Stimulated activated CD4-positive, alpha-beta T cell treated with anti-CD3 and anti-CD28 coated beads, Interleukin-12 subunit alpha, Interleukin-12 subunit beta, amount 100 ng/mL, for 4 hours (primary cell): ENCODE results near the gene C19orf18.
A peak's percentile ranks its signal among the peaks of the same experiment; 100 is the strongest.
"Not testable (repeated sequence)": the region's sequence is repeated elsewhere in the genome, so short reads cannot be mapped to it uniquely, and the experiment has no call there.

Source experiments
- DNase-seq: peaks from one replicate; pipeline ENCODE4 v3.0.0-alpha.2; 2020

Gene C19orf18

DNA sequence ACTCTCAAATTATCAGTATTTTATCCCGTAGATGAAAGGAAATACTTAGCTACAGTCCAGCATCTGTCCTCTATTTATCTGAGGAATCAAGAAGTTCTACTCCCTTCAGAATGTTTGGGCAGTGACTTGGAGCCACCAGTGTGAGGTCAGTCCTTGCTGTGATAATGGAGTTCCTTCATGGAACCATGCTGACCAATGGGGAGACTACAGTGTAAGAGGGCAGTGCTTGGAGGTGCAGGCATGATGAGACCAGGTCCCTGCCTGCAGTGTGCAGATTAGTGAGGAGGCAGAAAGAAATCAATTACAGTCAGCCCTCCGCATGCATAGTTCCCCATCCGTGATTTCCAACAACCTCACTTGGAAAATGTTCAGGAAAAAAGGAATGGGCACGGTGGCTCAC lies at the start of gene C19orf18:
Gene C19orf18 (minus strand): TSS at position 101 of the 400 bp plus-strand sequence. CDS start 102 bp downstream, outside the sequence.
- no peak for DNase-seq

DNA sequence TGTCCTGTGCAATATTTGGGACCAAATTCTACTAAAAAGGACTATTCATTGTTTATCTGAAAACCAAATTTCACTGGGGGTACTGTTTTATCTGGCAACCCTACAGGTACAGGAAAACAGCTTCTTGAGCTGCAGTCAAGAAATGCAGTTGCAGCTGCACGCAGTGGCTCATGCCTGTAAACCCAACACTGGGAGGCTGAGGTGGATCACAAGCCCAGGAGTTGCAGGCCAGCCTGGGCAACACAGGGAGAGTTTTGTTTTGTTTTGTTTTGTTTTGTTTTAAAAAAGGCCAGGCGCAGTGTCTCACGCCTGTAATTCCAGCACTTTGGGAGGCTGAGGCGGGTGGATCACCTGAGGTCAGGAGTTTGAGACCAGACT lies 47.9 kb upstream of the C19orf18 start:
- DNase-seq, result no peak

DNA sequence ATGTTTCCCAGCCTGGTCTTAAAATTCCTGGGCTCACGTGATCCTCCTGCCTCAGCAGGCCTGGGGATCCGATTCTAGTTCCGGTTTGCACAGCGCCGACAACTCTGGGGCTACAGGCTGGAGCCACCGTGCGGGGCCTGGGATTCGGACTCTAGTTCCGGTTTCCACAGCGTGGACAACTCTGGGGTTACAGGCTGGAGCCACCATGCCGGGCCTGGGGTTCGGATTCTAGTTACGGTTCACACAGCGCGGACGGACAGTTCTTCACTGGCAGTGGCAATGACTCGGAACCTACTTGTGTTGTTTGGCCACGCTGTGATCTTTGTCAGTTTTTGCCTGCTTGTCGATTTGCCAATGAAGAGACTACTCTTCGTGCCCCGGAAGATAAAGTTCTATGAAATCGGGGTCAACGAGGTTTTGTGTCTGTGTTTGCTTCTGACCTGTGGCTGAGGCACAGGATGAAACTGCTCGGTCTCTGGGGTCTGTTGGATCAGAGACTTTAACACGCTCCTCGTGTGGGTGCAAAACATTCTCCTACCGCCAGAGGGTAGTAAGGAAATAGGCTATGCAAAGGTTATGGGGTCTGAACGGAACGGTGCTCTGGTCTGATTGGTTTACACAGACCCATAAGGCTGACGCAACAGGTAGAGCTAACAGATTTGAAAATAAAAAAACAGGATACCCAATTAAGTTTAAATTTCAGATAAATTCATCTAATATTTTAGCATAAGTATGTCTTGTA lies 47.4 kb upstream of the C19orf18 start:
- no peak for DNase-seq

GRCh38 chr19:58020129-58020528 lies 45.8 kb upstream of the C19orf18 start:
- no peak for DNase-seq

- no peak for DNase-seq
Measured at GRCh38 chr19:58014141-58014540, 39.8 kb upstream of the C19orf18 start.

- no peak for DNase-seq
Measured at GRCh38 chr19:58010507-58010906, 36.2 kb upstream of the C19orf18 start.

DNA sequence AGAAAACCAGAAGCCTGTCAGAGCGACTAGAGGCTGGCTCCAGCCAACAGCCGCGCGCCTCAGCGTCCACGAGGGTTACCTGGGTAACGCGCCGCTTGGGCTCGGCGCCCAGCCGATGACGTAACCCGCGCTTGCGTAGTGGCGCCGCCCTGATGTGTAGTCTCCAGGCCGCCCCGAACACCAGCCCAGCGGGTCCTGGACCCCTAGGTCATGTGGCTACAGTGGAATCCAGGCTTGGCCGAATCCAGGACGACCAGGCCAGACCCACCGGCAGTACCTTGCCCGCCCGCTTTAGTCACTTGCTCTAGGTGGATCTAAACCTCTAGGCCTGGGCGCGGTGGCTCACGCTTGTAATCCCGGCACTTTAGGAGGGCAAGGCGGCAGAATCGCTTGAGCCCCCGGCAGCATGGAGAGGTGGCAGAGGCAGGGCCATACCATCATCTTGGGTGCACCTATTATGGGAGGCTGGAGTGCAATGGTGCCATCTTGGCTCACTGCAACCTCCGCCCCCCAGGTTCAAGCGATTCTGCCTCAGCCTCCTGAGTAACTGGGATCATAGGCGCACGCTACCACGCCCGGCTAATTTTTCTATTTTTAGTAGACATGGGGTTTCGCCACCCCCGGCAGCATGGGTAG lies 35.5 kb upstream of the C19orf18 start:
- DNase-seq, result peak; percentile 42

- no peak for DNase-seq
Measured at GRCh38 chr19:58009301-58009665, 34.9 kb upstream of the C19orf18 start.

GRCh38 chr19:58008877-58009276 lies 34.5 kb upstream of the C19orf18 start:
- not testable (repeated sequence) for DNase-seq

- no peak for DNase-seq
Measured at GRCh38 chr19:58007285-58007684, 33.0 kb upstream of the C19orf18 start.

GRCh38 chr19:58003174-58003828 lies 29.0 kb upstream of the C19orf18 start:
- DNase-seq, result peak; percentile 3

DNA sequence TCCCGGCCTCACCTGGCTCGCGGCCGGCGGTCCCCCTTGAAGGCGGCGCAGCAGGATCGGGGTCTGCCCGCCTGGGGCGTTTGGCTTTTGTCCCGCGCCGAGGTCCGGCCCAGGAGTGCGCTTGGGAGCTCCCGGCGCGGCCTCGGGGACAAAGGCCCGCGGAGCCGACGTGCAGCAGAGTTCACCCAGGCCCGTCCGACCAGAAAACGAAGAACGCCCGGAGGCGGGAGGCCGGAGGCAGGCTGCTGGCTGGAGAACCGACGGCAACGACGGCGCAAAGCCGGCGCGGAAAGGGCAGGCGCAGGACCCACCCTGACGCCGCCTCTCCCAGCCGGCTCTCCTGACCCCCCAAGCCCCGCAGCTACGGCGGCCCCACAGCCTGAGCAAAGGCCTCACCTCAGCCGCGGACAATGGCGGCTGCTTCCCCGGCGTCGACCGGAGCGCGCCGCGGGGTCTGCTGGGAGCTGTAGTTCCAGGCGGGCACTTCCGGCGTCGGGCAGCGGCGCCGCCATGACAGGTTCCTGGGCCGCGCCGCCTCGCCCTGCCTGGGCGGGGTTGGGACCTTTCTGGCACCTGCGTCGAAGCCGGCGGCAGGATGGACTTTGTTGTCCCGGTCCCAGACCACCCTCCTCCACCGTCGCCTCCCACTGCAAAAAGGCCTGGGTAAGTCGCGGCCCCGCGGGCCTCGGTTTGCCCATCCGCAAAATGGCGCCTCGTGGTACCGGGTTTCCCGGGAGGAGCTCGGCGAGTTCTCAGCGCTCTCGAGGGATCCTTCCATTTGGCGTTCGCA lies 28.2 kb upstream of the C19orf18 start, which contains the start of gene ZNF606:
Gene ZNF606 (minus strand): TSS at position 437 of the 790 bp plus-strand sequence. CDS start 1,501 bp downstream, outside the sequence.
- DNase-seq, result peak; percentile 82

DNA sequence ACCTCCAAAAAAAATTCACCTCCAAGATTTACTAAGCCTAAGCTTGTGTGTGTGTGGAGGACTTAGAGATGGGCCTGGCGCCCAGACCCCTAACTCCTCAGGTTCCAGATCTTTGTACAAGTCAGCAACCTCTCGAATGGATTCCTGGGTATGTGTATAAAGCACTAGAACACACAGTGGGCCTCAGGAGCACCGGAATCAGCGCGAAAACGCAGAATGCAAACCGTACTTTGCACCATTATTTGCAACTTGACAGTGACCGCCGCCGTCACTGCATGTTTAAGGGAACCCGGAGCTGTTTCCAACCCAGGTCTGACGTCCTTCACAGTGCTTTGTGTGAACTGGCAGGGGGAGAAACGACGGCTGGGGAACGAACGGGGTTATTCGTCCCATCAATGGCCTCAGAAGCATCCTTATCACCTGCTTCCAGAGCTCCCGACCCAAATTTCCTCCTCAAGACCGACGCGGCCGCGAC lies 27.6 kb upstream of the C19orf18 start:
- no peak for DNase-seq

GRCh38 chr19:58000677-58001076 lies 26.3 kb upstream of the C19orf18 start:
- no peak for DNase-seq

DNA sequence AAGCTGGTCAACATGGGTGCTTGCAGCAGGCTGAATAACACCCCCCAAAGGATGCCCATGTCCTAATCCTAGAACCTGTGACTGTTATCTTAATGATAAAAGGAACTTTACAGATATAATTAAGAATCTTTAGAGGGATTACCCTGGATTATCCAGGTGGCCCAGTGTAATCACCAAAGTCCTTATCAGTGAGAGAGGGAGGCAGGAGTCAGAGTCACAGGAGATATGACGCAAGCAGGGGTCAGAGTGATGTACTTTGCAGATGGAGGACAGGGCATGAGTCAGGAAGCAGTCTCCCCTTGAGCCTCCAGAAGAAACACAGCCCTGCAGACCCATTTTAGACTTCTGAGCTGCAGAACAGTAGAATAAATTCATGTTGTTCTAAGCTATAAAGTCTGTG lies 18.5 kb upstream of the C19orf18 start:
- no peak for DNase-seq

- DNase-seq, result no peak
Measured at GRCh38 chr19:57978586-57979289, 4.4 kb upstream of the C19orf18 start.

- no peak for DNase-seq
Measured at GRCh38 chr19:57964761-57965160, 9.6 kb downstream of the C19orf18 start.

DNA sequence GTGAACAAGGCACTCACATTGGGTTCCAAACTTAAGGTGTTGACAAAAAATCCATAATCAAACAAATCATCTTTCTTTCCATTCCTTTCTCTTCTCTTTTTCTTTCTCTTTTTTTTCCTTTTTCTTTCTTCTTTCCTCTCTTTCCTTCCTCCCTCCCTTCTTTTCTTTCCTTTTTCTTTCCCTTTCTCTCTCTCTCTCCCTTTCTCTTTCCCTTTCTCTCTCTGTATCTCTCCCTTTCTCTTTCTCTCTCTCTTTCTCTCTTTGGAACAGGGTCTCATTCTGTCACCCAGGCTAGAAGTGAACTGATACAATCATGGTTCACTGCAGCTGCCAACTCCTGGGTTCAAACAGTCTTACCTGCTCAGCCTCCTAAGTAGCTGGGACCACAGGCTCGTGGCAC lies 12.5 kb downstream of the C19orf18 start:
- no peak for DNase-seq

DNA sequence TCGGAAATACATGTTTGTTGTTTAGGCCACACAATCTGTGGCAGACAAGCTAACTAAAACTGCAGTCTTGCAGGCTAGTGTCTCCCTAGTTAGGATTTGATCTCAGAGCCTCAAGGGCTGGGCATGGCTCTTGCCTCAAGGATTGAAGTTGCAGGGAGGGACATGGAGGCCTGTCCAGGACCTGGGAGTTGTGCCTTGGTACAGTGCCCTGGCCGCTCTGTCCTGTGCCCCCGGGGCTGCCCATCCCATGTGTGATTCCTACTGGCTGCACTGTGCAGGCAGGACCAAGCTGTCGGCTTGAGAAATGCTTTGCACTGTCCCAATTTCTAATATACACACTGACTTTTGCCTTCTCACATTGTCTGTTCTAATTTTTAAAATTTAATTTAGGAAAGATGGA lies 19.3 kb downstream of the C19orf18 start:
- no peak for DNase-seq

GRCh38 chr19:57949702-57950101 lies 24.6 kb downstream of the C19orf18 start:
- no peak for DNase-seq

- no peak for DNase-seq
Measured at GRCh38 chr19:57949296-57949695, 25.0 kb downstream of the C19orf18 start.

GRCh38 chr19:57947419-57948134 lies 26.8 kb downstream of the C19orf18 start, which contains the start of gene ZNF256:
ZNF256 (minus strand) TSS chr19:57947706; CDS start chr19:57947474, 232 bp downstream.
- peak; percentile 90 for DNase-seq
